HK-2 (cell line): ENCODE data around the gene GINS1.

Source experiments
- DNase-seq: peaks from one replicate; pipeline ENCODE4 v3.0.0-alpha.2; 2018; ENCODE audit not compliant: unreplicated experiment

GINS1 gene

DNA sequence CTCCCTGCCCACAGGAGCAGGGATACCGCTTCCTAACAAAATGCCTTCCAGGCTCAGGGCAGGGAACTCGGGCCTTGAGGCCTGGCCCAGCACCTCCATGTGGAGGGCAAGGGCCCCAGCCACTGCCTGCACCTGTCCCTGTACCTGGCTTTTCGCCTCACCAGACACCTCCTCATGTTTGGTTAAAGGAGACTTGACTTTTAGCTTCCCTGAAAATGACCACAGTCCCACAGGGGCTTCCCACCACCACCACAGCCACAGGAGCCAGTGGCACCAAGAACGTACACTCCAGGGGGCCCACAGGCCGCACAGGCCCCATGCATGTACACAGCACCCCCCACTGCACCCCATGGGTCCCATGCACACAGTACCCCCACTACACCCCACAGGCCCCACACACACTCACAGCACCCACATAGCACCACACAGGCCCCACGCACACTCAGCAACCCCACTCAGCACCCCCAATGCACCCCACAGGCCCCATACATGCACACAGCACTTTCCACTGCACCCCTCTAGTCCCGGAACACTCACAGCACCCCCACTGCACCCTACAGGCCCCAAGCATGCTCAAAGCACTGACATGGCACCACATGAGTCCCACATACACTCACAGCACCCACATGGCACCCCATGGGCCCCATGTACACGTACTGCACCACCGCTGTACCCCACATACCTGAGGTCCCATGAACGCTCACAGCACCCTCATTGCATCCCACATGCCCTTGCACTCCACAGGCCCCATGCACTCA, 86.5 kb downstream of the GINS1 start:
- no peak for DNase-seq

DNA sequence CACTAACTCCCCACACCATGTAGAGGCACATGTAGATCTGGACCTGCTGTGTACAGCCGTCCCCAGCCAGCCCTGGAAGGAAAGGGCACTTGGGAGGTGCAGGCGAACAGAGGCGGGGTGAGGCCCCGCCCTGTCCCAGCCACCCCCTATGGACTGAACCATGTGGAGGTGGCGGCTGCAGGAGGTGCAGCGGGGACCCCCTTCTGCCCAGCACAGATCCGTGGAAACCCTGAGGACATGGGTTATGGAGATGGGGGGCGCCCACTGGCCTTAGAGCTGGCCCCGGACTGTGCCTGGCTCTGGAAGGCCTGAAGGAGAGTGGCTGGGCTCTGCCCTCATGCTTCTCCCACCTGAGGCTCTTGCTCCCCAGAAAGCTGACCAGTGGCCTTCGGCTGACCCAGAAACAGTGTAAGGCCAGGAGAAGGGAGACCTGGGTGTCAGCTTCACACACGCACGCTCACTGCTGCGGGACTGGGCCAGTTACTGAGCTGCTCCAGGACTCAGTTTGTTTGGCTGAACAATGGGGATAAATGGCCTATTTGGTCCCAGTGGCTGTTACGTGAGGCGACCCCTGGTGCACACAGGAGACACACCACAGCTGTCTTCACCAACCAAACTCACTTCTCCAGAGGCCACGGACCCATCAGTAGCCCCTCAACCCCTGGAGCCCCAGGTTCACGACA, 87.2 kb downstream of the GINS1 start:
- no peak for DNase-seq

GRCh38 chr20:25495189-25495824, 87.8 kb downstream of the GINS1 start:
- no peak for DNase-seq

GRCh38 chr20:25496165-25496967, 88.9 kb downstream of the GINS1 start:
- no peak for DNase-seq

GRCh38 chr20:25496968-25497401, 89.5 kb downstream of the GINS1 start:
- peak; percentile 77 for DNase-seq

- DNase-seq = no peak
Measured at GRCh38 chr20:25497586-25498279, 90.3 kb downstream of the GINS1 start.
